Measurements from ENCODE around the gene TECPR2.

DNA sequence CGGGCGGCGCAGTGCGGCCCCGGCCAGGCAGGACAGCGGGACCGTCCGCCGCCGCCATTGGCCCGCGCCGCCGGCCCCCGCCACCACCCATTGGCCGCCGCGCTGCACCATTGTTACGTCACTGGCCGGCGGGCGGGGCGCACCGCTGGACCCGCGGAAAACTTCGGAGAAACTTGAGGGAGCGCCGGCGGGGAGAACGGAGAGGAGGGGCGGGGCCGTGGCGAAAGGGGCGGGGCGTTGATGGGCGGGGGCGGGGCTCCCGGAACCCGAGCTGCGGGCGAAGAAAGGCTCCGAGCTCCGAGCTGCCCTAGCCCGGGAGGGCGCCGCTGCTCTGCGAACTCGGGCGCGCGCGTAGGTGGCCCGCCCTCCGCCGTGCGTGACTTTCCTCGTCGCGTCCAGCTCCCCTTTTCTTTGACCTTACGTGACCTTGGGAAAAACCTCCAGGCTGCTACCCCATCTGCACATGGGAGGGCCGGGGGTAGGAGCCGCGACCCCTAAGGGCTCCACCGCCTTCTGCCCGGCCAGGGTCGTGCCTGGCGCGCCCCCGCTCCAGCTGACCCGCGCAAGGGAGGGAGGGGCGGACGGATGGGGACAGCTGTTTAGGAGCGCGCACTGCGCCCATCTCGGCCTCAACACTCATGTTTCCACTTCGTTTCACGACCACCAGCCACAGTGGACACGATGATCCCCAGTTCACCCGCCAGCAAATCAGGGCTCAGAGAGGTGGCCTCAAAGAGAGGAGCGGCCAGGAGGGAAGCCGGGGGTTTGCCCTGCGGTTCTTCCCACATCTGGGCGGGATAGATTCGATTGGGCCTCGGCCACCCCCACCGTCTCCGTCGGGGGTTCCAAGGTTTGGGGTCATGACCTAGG is 147.2 kb downstream of the TECPR2 start, which contains the start of gene ANKRD9:
- TF ChIP-seq POLR2A (IDR thresholded peaks at IDR 0.05) = peak; percentile 32 to 58 (median 50)
- TF ChIP-seq, protein P1, sequence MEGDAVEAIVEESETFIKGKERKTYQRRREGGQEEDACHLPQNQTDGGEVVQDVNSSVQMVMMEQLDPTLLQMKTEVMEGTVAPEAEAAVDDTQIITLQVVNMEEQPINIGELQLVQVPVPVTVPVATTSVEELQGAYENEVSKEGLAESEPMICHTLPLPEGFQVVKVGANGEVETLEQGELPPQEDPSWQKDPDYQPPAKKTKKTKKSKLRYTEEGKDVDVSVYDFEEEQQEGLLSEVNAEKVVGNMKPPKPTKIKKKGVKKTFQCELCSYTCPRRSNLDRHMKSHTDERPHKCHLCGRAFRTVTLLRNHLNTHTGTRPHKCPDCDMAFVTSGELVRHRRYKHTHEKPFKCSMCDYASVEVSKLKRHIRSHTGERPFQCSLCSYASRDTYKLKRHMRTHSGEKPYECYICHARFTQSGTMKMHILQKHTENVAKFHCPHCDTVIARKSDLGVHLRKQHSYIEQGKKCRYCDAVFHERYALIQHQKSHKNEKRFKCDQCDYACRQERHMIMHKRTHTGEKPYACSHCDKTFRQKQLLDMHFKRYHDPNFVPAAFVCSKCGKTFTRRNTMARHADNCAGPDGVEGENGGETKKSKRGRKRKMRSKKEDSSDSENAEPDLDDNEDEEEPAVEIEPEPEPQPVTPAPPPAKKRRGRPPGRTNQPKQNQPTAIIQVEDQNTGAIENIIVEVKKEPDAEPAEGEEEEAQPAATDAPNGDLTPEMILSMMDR (IDR thresholded peaks at IDR 0.05) = no peak

All from body of pancreas (tissue), 4 donors.